PC-3 (cell line): ENCODE results near the gene FST.

Experiments
- CTCF ChIP-seq: fragments of 300-600 bp; sonication (generic); conservative IDR thresholded peaks from 2 replicates; pipeline ENCODE4 v1.5.1; 2017; ENCODE audit warnings: antibody characterized with exemption, low read depth, mild to moderate bottlenecking, low read length
- EZH2 ChIP-seq: fragments of 300-600 bp; sonication (generic); IDR thresholded peaks from one replicate; pipeline ENCODE4 v1.6.1; 2017; ENCODE audit warnings: antibody characterized with exemption, mild to moderate bottlenecking, low read length; ENCODE audit not compliant: unreplicated experiment

- TF ChIP-seq CTCF, result no peak
- no peak for TF ChIP-seq EZH2
Observed at GRCh38 chr5:53472279-53472678, 8.2 kb upstream of the FST start.
